ENCODE data around the gene TMEM61. TPM values are rescaled to one million over a fixed set of nuclear protein-coding genes. Genes with fewer than 3 reads are reported as not detected.
A peak's percentile ranks its signal among the peaks of the same experiment; 100 is the strongest.

Gene TMEM61
- total RNA-seq, 1 donor from 2014 or later, result not detected

DNA sequence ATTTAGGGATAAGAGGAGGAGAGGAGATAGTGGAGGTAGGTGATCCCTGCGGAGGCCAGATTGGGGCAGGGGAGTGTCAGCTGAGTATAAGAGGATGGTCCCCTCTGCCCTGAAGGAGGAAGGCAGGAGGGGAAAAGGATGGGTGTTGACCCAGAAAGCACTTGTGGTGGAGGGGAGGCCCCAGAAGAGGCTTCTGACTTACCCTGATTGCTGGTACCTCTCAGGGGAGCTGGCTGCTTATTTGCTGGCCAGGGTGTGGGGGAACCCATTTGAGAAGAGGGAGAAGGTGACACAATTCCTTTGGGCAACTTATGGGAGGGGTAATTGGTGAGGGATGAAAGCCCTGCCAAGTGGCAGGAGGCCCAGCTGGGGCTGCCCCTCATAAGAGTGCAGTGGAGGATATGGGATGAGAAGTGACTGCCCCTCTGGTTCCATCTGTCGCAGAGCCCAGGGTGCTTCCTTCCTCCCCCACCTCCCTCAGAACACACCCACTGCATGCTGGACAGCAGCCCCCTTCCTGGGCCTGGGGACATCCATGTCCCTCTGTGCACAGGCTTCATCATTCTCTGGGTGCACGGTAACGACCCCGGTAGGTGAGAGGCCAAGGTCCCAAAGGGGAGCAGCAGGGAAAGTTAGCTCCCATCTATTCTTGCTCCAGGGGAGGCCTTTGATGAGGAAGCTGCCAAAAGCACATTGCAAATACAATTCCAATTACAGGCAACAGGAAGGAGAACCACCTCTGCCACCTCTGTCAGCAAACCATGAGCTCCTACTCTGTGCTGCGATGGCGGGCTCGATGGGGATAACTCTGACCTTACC, 57.5 kb downstream of the TMEM61 start:
- no peak for DNase-seq (ENCODE audit: low read depth in 2 of 2)

DNA sequence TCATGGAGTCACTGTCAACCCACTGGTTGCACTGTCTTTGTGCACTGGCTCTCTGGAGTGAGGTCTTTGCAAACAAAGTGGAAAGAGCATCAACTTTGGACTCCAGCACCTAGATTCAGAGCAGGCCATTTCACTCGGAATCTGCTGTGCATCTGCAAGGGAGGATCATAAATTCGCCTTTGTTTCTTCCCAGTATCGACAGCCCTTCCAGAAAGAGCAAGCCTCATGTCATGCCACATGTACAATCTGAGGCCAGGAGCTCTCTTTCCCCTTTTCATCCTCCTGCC, 58.1 kb downstream of the TMEM61 start:
- DNase-seq (ENCODE audit: low read depth in 2 of 2), result no peak

DNA sequence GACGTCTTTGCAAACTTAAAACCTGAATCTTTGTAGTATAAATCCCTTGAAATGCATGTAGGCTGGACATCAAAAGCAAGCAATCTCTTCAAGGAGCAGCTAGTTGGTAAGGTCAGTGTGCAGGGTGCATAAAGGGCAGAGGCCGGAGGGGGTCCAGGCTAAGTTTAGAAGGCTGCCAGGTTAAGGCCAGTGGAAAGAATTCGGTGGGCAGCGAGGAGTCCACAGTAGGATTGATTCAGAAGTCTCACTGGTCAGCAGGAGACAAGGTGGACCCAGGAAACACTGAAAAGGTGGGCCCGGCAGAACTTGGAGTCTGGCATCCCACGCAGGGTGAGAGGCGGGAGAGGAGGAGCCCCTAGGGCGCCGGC, 58.5 kb downstream of the TMEM61 start:
- no peak for DNase-seq (ENCODE audit: low read depth in 2 of 2)

DNA sequence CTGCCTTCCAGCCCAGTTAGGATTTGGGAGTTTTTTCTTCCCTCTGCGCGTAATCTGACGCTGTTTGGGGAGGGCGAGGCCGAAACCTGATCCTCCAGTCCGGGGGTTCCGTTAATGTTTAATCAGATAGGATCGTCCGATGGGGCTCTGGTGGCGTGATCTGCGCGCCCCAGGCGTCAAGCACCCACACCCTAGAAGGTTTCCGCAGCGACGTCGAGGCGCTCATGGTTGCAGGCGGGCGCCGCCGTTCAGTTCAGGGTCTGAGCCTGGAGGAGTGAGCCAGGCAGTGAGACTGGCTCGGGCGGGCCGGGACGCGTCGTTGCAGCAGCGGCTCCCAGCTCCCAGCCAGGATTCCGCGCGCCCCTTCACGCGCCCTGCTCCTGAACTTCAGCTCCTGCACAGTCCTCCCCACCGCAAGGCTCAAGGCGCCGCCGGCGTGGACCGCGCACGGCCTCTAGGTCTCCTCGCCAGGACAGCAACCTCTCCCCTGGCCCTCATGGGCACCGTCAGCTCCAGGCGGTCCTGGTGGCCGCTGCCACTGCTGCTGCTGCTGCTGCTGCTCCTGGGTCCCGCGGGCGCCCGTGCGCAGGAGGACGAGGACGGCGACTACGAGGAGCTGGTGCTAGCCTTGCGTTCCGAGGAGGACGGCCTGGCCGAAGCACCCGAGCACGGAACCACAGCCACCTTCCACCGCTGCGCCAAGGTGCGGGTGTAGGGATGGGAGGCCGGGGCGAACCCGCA, 59.1 kb downstream of the TMEM61 start, which contains the start of gene PCSK9:
TSS of gene PCSK9 (plus strand) at position 207 of the 741 bp plus-strand sequence. CDS start at position 497, 290 bp downstream.
- peak; percentile 8 to 18 for DNase-seq (ENCODE audit: low read depth in 2 of 2)

DNA sequence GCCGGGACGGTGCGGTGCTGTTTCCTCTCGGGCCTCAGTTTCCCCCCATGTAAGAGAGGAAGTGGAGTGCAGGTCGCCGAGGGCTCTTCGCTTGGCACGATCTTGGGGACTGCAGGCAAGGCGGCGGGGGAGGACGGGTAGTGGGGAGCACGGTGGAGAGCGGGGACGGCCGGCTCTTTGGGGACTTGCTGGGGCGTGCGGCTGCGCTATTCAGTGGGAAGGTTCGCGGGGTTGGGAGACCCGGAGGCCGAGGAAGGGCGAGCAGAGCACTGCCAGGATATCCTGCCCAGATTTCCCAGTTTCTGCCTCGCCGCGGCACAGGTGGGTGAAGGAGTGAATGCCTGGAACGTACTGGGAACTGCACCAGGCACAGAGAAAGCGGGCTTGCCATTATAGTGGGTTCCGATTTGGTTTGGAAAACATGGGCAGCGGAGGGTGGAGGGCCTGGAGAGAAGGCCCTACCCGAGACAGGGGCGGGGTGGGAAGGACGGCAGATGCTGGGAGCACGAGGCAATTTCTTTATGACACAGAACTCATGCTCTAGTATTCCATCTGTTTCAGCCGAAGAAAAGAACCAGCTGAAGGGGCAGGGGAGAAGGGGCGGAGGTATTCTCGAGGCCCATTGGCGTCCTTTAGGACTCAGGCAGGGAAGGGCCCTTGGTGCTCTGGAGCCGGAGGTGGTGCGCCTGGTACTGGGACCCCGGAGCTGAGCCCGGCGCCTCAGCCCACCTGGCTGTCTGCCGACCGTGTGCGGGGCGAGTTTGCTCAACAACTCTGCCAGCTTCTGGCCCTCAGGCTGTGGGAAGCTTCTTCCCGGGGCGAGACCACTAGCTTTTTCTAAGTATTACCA, 59.9 kb downstream of the TMEM61 start:
- DNase-seq (ENCODE audit: low read depth in 2 of 2), result no peak

DNA sequence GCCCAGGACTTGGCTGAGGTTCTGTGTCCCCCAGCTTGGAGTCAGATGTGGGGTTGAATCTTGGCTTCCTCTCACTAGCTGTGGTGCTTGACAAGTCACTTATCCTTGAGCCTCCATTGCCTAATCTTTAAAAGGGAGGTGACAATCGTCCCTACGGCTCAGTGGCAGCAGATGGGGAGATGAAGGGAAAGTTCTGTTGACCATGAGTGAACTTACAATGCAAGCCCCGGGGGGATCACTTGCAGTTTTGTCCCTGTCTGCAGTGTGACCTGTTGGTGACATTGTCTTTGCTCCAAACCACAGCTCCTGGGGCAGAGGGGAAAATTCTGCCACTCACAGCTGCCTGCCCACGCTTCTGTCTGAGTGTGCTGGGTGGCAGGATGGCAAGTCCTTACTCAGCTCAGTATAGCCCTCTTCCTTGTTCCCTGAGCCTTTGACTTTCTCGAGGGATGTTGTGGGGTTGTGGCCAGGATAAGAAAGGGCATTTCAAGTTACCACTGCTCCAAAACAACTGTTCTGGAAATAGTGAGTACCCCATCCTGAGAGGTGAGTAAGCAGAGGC, 60.6 kb downstream of the TMEM61 start:
- no peak for DNase-seq (ENCODE audit: low read depth in 2 of 2)

DNA sequence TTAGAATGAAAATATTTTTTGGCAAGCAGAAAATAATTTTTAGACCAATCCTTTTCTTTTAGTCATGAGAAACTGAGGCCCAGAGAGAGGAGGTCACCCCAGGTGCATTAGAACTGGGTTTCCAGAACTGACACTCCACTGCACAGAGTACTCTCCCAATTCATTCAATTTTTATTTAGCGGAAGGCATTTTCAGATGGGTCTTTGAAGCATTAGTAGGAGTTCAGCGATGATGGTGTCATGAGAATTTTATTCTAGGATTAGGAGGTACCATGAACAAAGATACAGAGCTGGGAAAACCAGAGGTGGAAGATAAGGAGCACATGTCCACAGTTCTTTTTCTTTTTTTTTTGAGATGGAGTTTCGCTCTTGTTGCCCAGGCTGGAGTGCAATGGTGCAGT, 61.2 kb downstream of the TMEM61 start:
- no peak for DNase-seq (ENCODE audit: low read depth in 2 of 2)

Other genes with a start within 250 kb of the TMEM61 start
- 3.1 and 3.8 TPM in 2 replicates for gene PARS2, start 216.1 kb upstream of the TMEM61 start, total RNA-seq
- gene TTC22, start 179.3 kb upstream of the TMEM61 start, total RNA-seq, result under 0.01 TPM in 1 of 2 replicates, not detected in the other
- 55.8 and 67.1 TPM in 2 replicates for gene DHCR24, start 93.4 kb upstream of the TMEM61 start, total RNA-seq
- not detected in 2 replicates for gene BSND, start 18.3 kb downstream of the TMEM61 start, total RNA-seq
- under 0.01 TPM in 1 of 2 replicates, not detected in the other for gene PCSK9, start 58.9 kb downstream of the TMEM61 start, total RNA-seq
- 41.6 and 52.0 TPM in 2 replicates for gene USP24, start 234.7 kb downstream of the TMEM61 start, total RNA-seq